ENCODE data around the gene ASCL1.

ASCL1 gene

DNA sequence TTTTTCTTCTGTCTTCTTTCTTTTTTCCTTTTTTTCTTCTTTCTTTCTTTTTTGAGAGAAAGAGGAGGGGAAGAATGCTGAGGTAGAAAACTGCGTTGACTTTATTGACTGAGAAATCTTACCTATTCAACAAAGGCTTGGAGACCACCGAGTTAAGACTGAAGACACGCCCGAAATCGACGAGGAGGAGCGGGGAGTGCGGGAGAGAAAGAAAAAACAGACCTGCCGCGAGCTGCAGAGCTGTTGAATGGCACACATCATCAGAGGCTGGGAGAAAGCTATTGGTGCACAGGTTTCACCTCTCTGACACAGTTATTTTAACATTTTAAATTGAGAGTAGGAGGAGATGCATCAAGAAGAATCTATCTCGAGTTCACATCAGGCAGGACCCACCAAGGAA is 5.1 kb downstream of the ASCL1 start:
- TF ChIP-seq, protein P1, sequence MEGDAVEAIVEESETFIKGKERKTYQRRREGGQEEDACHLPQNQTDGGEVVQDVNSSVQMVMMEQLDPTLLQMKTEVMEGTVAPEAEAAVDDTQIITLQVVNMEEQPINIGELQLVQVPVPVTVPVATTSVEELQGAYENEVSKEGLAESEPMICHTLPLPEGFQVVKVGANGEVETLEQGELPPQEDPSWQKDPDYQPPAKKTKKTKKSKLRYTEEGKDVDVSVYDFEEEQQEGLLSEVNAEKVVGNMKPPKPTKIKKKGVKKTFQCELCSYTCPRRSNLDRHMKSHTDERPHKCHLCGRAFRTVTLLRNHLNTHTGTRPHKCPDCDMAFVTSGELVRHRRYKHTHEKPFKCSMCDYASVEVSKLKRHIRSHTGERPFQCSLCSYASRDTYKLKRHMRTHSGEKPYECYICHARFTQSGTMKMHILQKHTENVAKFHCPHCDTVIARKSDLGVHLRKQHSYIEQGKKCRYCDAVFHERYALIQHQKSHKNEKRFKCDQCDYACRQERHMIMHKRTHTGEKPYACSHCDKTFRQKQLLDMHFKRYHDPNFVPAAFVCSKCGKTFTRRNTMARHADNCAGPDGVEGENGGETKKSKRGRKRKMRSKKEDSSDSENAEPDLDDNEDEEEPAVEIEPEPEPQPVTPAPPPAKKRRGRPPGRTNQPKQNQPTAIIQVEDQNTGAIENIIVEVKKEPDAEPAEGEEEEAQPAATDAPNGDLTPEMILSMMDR (IDR thresholded peaks at IDR 0.05; ENCODE audit: extremely low read depth, insufficient read depth, missing control alignments) = no peak
- DNase-seq (ENCODE audit: low spot score) = no peak
- in situ Hi-C loops (cut with MboI; ENCODE audit: low pct_unique_long_range_greater_than_20kb, low sequenced_read_pairs, unreplicated experiment) = no loop called here

DNA sequence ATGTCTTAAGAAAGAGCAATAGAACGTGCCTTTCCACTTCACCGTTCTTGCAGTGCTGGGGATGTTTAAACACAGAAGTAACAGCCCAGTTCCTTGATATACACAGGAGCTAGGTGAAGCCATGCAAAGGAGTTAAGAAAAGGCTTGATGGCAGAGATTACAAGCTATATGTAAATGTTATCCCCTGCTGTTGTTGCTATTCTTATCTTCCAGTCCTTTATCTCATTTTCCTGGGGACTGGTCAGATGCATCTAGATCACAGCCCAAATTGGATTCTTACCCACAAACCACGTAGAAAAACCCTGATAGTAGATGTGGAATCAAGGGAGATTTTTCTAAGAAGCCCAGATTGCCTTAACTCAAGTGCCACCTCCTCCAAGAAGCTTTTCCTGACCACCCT is 5.5 kb downstream of the ASCL1 start:
- no peak for DNase-seq (ENCODE audit: low spot score)
- TF ChIP-seq, protein P1 (IDR thresholded peaks at IDR 0.05; ENCODE audit: extremely low read depth, insufficient read depth, missing control alignments) = no peak
- in situ Hi-C loops (cut with MboI; ENCODE audit: low pct_unique_long_range_greater_than_20kb, low sequenced_read_pairs, unreplicated experiment) = no loop called here

DNA sequence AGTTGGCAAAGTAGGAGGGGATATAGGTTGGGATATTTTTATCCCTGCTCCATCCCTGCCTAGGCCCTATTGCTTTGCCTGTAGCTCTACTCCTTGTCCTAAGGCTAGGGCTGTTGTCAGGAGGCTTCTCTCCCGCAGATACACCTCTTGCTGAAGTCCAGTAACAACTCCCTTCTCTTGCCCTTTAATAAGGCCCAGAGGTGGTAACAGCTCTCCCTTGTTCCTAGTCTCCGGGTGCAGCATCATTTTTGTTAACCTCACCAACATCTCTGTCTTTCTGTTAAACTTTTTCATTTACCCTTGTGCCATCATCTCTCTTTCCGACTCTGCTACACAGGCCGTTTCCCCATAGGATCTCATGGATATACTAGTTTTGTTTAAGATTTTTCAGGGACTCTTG is 6.3 kb downstream of the ASCL1 start:
- DNase-seq (ENCODE audit: low spot score) = no peak
- in situ Hi-C loops (cut with MboI; ENCODE audit: low pct_unique_long_range_greater_than_20kb, low sequenced_read_pairs, unreplicated experiment) = no loop called here
- TF ChIP-seq, protein P1 (IDR thresholded peaks at IDR 0.05; ENCODE audit: extremely low read depth, insufficient read depth, missing control alignments) = no peak

DNA sequence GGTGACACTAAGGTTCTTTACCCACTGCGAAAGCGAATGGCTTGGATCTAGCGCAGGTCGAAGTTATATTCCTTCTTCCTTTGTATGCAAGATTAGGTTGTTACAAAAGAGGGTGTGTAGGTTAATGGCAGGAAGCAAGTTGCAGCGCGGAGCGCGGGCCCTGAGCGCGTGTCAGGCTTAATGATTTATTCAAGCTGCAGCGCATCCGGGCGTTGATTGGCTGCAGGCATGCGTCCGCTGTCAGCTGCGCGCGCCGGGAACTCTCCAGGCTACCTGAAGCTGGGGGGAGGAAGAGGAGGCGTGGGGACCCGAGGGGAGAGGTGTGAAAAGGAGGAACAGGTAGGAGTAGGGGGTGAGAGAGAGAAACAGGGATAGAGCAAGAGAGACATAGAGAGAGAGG is 7.4 kb downstream of the ASCL1 start:
- in situ Hi-C loops (cut with MboI; ENCODE audit: low pct_unique_long_range_greater_than_20kb, low sequenced_read_pairs, unreplicated experiment) = no loop called here

DNA sequence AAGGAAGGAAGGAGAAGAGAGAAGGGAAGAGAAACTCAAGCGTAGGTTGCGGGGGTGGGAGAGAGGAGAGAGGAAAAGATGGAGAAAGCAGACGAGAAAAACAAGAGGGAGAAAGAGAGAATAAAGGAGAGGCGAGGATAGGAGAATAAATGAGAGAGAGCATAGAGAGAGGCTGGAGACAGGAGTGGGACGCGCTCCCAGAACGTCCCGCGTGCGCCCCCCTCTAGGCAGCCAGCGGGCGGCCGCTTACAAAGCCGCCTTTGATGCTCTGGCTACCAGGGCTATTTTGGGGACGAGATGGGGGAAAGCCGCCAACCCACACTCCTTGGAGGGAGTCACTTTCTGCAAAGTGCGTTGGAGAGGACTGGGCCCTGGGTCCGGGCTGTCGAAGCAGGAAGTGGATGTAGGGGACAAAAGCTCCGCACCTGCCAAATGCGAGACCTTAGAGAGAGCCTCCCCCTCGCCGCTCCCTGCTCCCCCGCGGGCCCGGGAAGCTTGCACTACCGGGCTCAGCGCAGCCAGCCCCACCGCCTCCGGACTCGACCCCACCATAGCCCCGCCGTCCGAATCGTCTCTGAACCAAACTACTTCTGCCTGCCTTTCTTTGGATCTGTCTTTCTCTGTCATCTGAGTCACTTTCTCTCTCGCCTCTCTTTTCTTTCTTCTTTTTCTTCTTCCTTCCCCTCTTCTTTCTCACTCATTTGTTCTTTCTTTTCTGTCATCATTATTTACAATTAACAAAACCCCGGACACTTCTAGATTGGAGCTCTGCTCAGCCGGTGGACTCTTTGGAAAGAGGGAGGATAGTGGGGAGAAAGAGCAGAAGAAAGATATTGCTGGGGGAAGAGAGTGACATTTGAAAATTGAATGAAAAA is 8.0 kb downstream of the ASCL1 start:
- in situ Hi-C loops (cut with MboI; ENCODE audit: low pct_unique_long_range_greater_than_20kb, low sequenced_read_pairs, unreplicated experiment) = no loop called here
- TF ChIP-seq, protein P1 (IDR thresholded peaks at IDR 0.05; ENCODE audit: extremely low read depth, insufficient read depth, missing control alignments) = no peak
- no peak for DNase-seq (ENCODE audit: low spot score)

More for the DNA sequence above, 7.4 kb downstream of the ASCL1 start:
- DNase-seq (ENCODE audit: low spot score) = peak; percentile 34
- TF ChIP-seq, protein P1 (IDR thresholded peaks at IDR 0.05; ENCODE audit: extremely low read depth, insufficient read depth, missing control alignments) = no peak

DNA sequence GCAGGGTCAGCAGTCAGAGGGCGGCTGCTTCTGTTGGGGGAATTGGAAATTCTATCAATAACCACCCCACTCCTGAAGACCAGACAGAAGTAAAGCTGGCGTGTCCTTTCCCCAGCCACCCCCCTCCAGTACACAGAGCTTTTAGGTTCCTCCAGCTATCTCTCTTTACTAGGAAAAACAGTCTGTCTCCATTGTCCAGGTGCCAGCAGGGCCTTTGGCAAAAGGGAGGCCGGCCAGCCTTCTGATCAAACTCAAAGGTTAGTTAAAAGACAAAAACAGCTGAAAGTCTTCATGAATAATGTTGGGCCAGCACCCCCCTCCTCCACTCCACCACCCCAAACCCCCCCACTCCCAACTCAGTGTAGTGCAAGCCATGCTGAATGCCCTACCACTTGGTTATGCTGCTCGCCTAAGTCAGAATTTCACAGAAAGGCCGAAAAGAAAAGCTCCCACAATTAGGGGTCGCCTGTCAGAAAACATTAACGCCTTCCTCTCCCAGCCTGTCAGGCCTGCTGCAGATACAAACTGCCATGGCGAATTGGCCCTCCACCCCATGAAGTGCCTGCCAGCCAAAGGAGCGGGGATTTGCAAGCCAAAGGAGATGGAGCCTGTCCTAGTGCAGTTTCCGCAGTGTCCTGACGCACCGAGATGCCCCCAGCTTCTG is 8.9 kb downstream of the ASCL1 start:
- no peak for DNase-seq (ENCODE audit: low spot score)
- in situ Hi-C loops (cut with MboI; ENCODE audit: low pct_unique_long_range_greater_than_20kb, low sequenced_read_pairs, unreplicated experiment) = no loop called here

More for the DNA sequence above, 8.9 kb downstream of the ASCL1 start:
- TF ChIP-seq, protein P1 (IDR thresholded peaks at IDR 0.05; ENCODE audit: extremely low read depth, insufficient read depth, missing control alignments) = no peak

Data from GM13977 (cell line).